SK-N-SH treated with all-trans-retinoic acid at 6 μM for 48 hours (cell line): ENCODE results near the gene GSTO2.

Source experiments
- ATAC-seq: fragments of 200-7000 bp; cut with Tn5 transposase; 3 replicates; pipeline ENCODE4 v1.9.1; 2020; ENCODE audit warnings: mild to moderate bottlenecking, moderate library complexity
- BACH2 ChIP-seq: fragments of 250-450 bp; sonication (Bioruptor Pico); IDR thresholded peaks from 2 replicates; pipeline ENCODE4 v1.9.0; 2021; ENCODE audit warnings: mild to moderate bottlenecking, borderline replicate concordance
- CREB5 ChIP-seq: fragments of 250-450 bp; sonication (Bioruptor Pico); IDR thresholded peaks from 2 replicates; pipeline ENCODE4 v1.5.1; 2020; ENCODE audit warnings: low read depth, mild to moderate bottlenecking, moderate library complexity
- CSDC2 ChIP-seq: fragments of 250-450 bp; sonication (Bioruptor Pico); IDR thresholded peaks from 2 replicates; pipeline ENCODE4 v1.5.0; 2020; ENCODE audit warnings: mild to moderate bottlenecking, moderate library complexity
- CSRNP3 ChIP-seq: fragments of 250-450 bp; sonication (Bioruptor Pico); IDR thresholded peaks from 2 replicates; pipeline ENCODE4 v1.5.1; 2021; ENCODE audit warnings: mild to moderate bottlenecking, moderate library complexity
- GLIS3 ChIP-seq: fragments of 250-450 bp; sonication (Bioruptor Pico); IDR thresholded peaks from 2 replicates; pipeline ENCODE4 v1.5.0; 2020; ENCODE audit warnings: mild to moderate bottlenecking, moderate library complexity
- ISL1 ChIP-seq: fragments of 250-450 bp; sonication (Bioruptor Pico); IDR thresholded peaks from 2 replicates; pipeline ENCODE4 v2.1.2; 2022; ENCODE audit warnings: mild to moderate bottlenecking, moderate library complexity
- OSR1 ChIP-seq: fragments of 250-450 bp; sonication (Bioruptor Pico); IDR thresholded peaks from 2 replicates; pipeline ENCODE4 v1.8.0; 2022; ENCODE audit warnings: moderate library complexity, mild to moderate bottlenecking, inconsistent platforms
- PATZ1 ChIP-seq: fragments of 250-450 bp; sonication (Bioruptor Pico); IDR thresholded peaks from 2 replicates; pipeline ENCODE4 v1.8.0; 2020; ENCODE audit warnings: mild to moderate bottlenecking, moderate library complexity, borderline replicate concordance
- POU6F1 ChIP-seq: fragments of 250-450 bp; sonication (Bioruptor Pico); IDR thresholded peaks from 2 replicates; pipeline ENCODE4 v1.8.0; 2021; ENCODE audit warnings: low read depth, mild to moderate bottlenecking, moderate library complexity, borderline replicate concordance
- SNAI2 ChIP-seq: fragments of 250-450 bp; sonication (Bioruptor Pico); IDR thresholded peaks from 2 replicates; pipeline ENCODE4 v1.5.0; 2020; ENCODE audit warnings: mild to moderate bottlenecking, moderate library complexity
- TOX ChIP-seq: fragments of 250-450 bp; sonication (Bioruptor Pico); IDR thresholded peaks from 2 replicates; pipeline ENCODE4 v1.8.0; 2021; ENCODE audit warnings: mild to moderate bottlenecking, moderate library complexity, borderline replicate concordance
- TSHZ2 ChIP-seq: fragments of 250-450 bp; sonication (Bioruptor Pico); IDR thresholded peaks from 2 replicates; pipeline ENCODE4 v1.5.0; 2020; ENCODE audit warnings: mild to moderate bottlenecking, moderate library complexity
- ZFP3 ChIP-seq: fragments of 250-450 bp; sonication (Bioruptor Pico); IDR thresholded peaks from 2 replicates; pipeline ENCODE4 v1.5.0; 2020; ENCODE audit warnings: mild to moderate bottlenecking, moderate library complexity
- ZNF565 ChIP-seq: fragments of 450-650 bp; formaldehyde crosslinking; conservative IDR thresholded peaks from 2 replicates; pipeline ENCODE4 v1.5.0; 2020; ENCODE audit warnings: low read depth, mild to moderate bottlenecking, moderate library complexity
- ZNF8 ChIP-seq: fragments of 450-650 bp; formaldehyde crosslinking; IDR thresholded peaks from 2 replicates; pipeline ENCODE4 v1.5.0; 2020; ENCODE audit warnings: mild to moderate bottlenecking, moderate library complexity

Gene GSTO2

GRCh38 chr10:104342941-104343411 is 74.0 kb downstream of the GSTO2 start:
- no peak for TF ChIP-seq CSDC2 (CRISPR knock-in tag)
- no peak for TF ChIP-seq SNAI2
- TF ChIP-seq CSRNP3 (CRISPR knock-in tag): no peak
- no peak for TF ChIP-seq GLIS3 (CRISPR knock-in tag)
- TF ChIP-seq ISL1 (CRISPR knock-in tag): no peak
- no peak for TF ChIP-seq ZNF565 (CRISPR knock-in tag)
- ATAC-seq: no peak

GRCh38 chr10:104344219-104344618 is 75.2 kb downstream of the GSTO2 start:
- ATAC-seq: no peak
- TF ChIP-seq ZNF8 (CRISPR knock-in tag): no peak
- no peak for TF ChIP-seq BACH2 (CRISPR knock-in tag)
- no peak for TF ChIP-seq TSHZ2
- TF ChIP-seq TOX (CRISPR knock-in tag): no peak
- no peak for TF ChIP-seq PATZ1 (CRISPR knock-in tag)
- no peak for TF ChIP-seq POU6F1 (CRISPR knock-in tag)
- no peak for TF ChIP-seq ZNF565 (CRISPR knock-in tag)
- TF ChIP-seq ZFP3: no peak
- no peak for TF ChIP-seq CREB5
- TF ChIP-seq CSRNP3 (CRISPR knock-in tag): no peak

- TF ChIP-seq POU6F1 (CRISPR knock-in tag) (no peak), OSR1 (no peak), TSHZ2 (no peak), ZNF565 (CRISPR knock-in tag) (no peak), TOX (CRISPR knock-in tag) (no peak)
- ATAC-seq: no peak
These were observed 76.5 kb downstream of the GSTO2 start for GRCh38 chr10:104345515-104345914.
